Thyroid gland (tissue), 4 donors: ENCODE measurements around the gene AIRE. TPM values are rescaled to one million over a fixed set of nuclear protein-coding genes. Genes with fewer than 3 reads are reported as not detected.

ENCODE experiments used
- DNase-seq, 2 donors: peaks; one replicate each; pipeline ENCODE4 v3.0.0-alpha.2; 2019
- H3K27ac ChIP-seq, 3 donors: fragments of 200-600 bp; sonication (generic); 1 replicate in 2 of 3; 2 replicates in 1 of 3; pipeline ENCODE4 v1.5.1; 2016 to 2019; ENCODE audit warnings: mild to moderate bottlenecking in 1 of 3, moderate library complexity in 1 of 3
- H3K27me3 ChIP-seq: fragments of 200-600 bp; sonication (generic); one replicate; pipeline ENCODE4 v1.5.1; 2019
- H3K36me3 ChIP-seq, 2 donors: fragments of 200-600 bp; sonication (generic); one replicate each; pipeline ENCODE4 v1.5.1; 2016 to 2019
- H3K4me1 ChIP-seq, 2 donors: fragments of 200-600 bp; sonication (generic); one replicate each; pipeline ENCODE4 v1.5.1; 2017 to 2019
- H3K4me3 ChIP-seq, 3 donors: fragments of 200-600 bp; sonication (generic); replicated peaks in 1 of 3; 1 replicate in 2 of 3; 2 replicates in 1 of 3; pipeline ENCODE4 v1.5.1; 2016; ENCODE audit warnings: mild to moderate bottlenecking in 1 of 3
- H3K9me3 ChIP-seq: fragments of 200-600 bp; sonication (generic); one replicate; pipeline ENCODE4 v1.5.1; 2017
- CTCF ChIP-seq, 6 experiments: fragments of 200-600 bp in 3 of 6; fragments of 450-650 bp in 3 of 6; sonication (generic) in 3 of 6; IDR thresholded peaks; one replicate each; pipeline ENCODE4 v1.5.1; 2016 to 2019; ENCODE audit warnings: antibody characterized with exemption in 6 of 6, mild to moderate bottlenecking in 2 of 6, inconsistent platforms in 1 of 6, moderate library complexity in 1 of 6
- POLR2A ChIP-seq, 2 donors: fragments of 450-650 bp; IDR thresholded peaks; one replicate each; pipeline ENCODE4 v1.6.1; 2017; ENCODE audit warnings: antibody characterized with exemption in 2 of 2, mild to moderate bottlenecking in 2 of 2, moderate library complexity in 1 of 2
- WGBS, 2 donors: methylation state at CpG; one replicate each; pipeline ENCODE4 v1.1.5; 2017; 5-methylcytosine and 5-hydroxymethylcytosine counted together
- intact Hi-C: fragments of 100-400 bp; cut with DNase I; formaldehyde crosslinking; loops from one replicate; pipeline ENCODE4 v1.15.1; 2023
- total RNA-seq, 4 donors: library from RNA; depleted of rRNA; stranded (reverse); fragments of >200 nt; gene quantifications; one replicate each; pipeline ENCODE4 v1.2.3, GENCODE V29; 2016

AIRE gene
- total RNA-seq, 4 donors from 2014 or later: 0.13 TPM; not detected in 3

GRCh38 chr21:44271558-44272283 lies 14.0 kb upstream of the AIRE start:
- no peak for TF ChIP-seq CTCF (IDR thresholded peaks at IDR 0.05)
- TF ChIP-seq POLR2A (IDR thresholded peaks at IDR 0.05): no peak
- no peaks in the 10 kb centered on the region for H3K27me3 ChIP-seq
- no peaks in the 10 kb centered on the region for H3K4me1 ChIP-seq
- no peaks in the 10 kb centered on the region for H3K9me3 ChIP-seq
- H3K27ac ChIP-seq: no peak overlapping the region
- intact Hi-C loops: no loop called here
- no peak overlapping the region for H3K4me3 ChIP-seq
- WGBS, 2 donors: 83 to 86% methylated on average over 15 of the region's 18 CpGs
- no peaks in the 10 kb centered on the region for H3K36me3 ChIP-seq
- no peak for DNase-seq

GRCh38 chr21:44272284-44272858 lies 13.3 kb upstream of the AIRE start:
- TF ChIP-seq POLR2A (IDR thresholded peaks at IDR 0.05): no peak
- TF ChIP-seq CTCF (IDR thresholded peaks at IDR 0.05): no peak
- H3K9me3 ChIP-seq: no peaks in the 10 kb centered on the region
- H3K27ac ChIP-seq: no peak overlapping the region
- no peaks in the 10 kb centered on the region for H3K36me3 ChIP-seq
- no peaks in the 10 kb centered on the region for H3K27me3 ChIP-seq
- WGBS, 2 donors: 85 to 93% methylated on average over 14 to 15 of the region's 18 CpGs
- H3K4me1 ChIP-seq: no peaks in the 10 kb centered on the region
- intact Hi-C loops: no loop called here
- H3K4me3 ChIP-seq: no peak overlapping the region
- DNase-seq: no peak

GRCh38 chr21:44273046-44273445 lies 12.6 kb upstream of the AIRE start:
- no peaks in the 10 kb centered on the region for H3K4me1 ChIP-seq
- H3K27ac ChIP-seq: no peak overlapping the region
- intact Hi-C loops: no loop called here
- no peaks in the 10 kb centered on the region for H3K9me3 ChIP-seq
- no peak for DNase-seq
- no peaks in the 10 kb centered on the region for H3K36me3 ChIP-seq
- TF ChIP-seq CTCF (IDR thresholded peaks at IDR 0.05) (no peak), POLR2A (IDR thresholded peaks at IDR 0.05) (no peak)
- H3K27me3 ChIP-seq: no peaks in the 10 kb centered on the region
- no peak overlapping the region for H3K4me3 ChIP-seq
- WGBS, 2 donors: 84 to 89% methylated on average over 2 to 7 of the region's 7 CpGs

GRCh38 chr21:44275041-44275440 lies 10.6 kb upstream of the AIRE start:
- H3K4me1 ChIP-seq: no peaks in the 10 kb centered on the region
- H3K9me3 ChIP-seq: no peaks in the 10 kb centered on the region
- no peak overlapping the region for H3K27ac ChIP-seq
- DNase-seq: no peak
- intact Hi-C loops: no loop called here
- H3K36me3 ChIP-seq: no peaks in the 10 kb centered on the region
- H3K4me3 ChIP-seq: no peak overlapping the region
- 83% methylated on average over 5 of the region's 5 CpGs for WGBS, 2 donors
- no peak for TF ChIP-seq POLR2A (IDR thresholded peaks at IDR 0.05)
- no peak for TF ChIP-seq CTCF (IDR thresholded peaks at IDR 0.05)
- no peaks in the 10 kb centered on the region for H3K27me3 ChIP-seq
